DND-41 (cell line): ENCODE data around the gene DDX25.

Experiments
- EZH2 ChIP-seq: IDR thresholded peaks from 3 replicates; pipeline ENCODE4 v1.6.1; 2012; ENCODE audit warnings: borderline replicate concordance, low read depth, mild to moderate bottlenecking, moderate library complexity, low read length, inconsistent platforms; ENCODE audit not compliant: severe bottlenecking
- TF ChIP-seq, protein P1 (sequence below): IDR thresholded peaks from 2 replicates; pipeline ENCODE4 v1.5.1; 2012; ENCODE audit warnings: borderline replicate concordance, low read length, moderate library complexity, mild to moderate bottlenecking; ENCODE audit not compliant: poor library complexity, severe bottlenecking; ENCODE audit errors: extremely low read depth

DNA sequence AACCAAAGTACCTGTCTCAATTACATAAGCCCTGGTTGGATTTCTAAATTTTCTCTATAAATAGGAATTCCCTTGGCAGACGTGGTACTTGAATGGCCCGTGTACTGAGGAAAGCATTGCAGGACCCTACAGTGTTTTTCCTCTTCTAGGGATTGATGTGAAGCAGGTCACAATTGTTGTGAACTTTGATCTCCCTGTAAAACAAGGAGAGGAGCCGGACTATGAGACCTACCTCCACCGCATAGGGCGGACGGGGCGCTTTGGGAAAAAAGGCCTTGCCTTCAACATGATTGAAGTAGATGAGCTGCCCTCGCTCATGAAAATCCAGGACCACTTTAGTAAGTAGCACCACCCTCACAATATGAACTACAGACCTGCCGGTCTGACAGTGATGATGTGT lies 16.7 kb downstream of the DDX25 start:
- TF ChIP-seq, protein P1, sequence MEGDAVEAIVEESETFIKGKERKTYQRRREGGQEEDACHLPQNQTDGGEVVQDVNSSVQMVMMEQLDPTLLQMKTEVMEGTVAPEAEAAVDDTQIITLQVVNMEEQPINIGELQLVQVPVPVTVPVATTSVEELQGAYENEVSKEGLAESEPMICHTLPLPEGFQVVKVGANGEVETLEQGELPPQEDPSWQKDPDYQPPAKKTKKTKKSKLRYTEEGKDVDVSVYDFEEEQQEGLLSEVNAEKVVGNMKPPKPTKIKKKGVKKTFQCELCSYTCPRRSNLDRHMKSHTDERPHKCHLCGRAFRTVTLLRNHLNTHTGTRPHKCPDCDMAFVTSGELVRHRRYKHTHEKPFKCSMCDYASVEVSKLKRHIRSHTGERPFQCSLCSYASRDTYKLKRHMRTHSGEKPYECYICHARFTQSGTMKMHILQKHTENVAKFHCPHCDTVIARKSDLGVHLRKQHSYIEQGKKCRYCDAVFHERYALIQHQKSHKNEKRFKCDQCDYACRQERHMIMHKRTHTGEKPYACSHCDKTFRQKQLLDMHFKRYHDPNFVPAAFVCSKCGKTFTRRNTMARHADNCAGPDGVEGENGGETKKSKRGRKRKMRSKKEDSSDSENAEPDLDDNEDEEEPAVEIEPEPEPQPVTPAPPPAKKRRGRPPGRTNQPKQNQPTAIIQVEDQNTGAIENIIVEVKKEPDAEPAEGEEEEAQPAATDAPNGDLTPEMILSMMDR = no peak
- TF ChIP-seq EZH2 = no peak
